SU-DHL-6 (cell line): ENCODE results near the gene CHURC1.

ENCODE experiments used
- EZH2phosphoT487 ChIP-seq: fragments of 200-600 bp; sonication (generic), shearing (Covaris generic); conservative IDR thresholded peaks from 2 replicates; pipeline ENCODE4 v1.6.1; 2018; ENCODE audit warnings: mild to moderate bottlenecking, antibody characterized with exemption, low read length, moderate library complexity, mixed read lengths
- TF ChIP-seq, protein P1 (sequence below): fragments of 200-600 bp; sonication (generic); IDR thresholded peaks from one replicate; pipeline ENCODE4 v1.5.1; 2017; ENCODE audit warnings: antibody characterized with exemption, mild to moderate bottlenecking, low read length, moderate library complexity; ENCODE audit not compliant: insufficient read depth, poor library complexity, severe bottlenecking

DNA sequence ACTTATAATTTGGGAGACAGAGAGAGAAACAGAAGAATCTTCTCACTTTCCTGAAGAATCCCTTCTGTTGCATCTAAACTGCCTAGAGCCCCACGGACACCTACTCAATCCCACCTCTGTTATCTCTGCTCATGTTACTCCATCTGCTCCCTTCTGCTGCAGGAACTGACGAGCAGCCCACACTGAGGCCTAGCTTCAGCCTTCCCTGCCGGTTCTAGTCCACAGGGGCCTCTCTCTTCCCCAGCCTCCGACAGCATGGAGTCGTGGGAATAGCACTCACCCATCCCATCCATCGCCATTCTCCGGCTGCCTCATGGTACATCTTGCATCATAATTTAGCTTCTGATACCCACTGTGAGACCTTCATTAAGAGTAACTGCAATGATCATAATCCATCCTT is 53.9 kb downstream of the CHURC1 start:
- TF ChIP-seq, protein P1, sequence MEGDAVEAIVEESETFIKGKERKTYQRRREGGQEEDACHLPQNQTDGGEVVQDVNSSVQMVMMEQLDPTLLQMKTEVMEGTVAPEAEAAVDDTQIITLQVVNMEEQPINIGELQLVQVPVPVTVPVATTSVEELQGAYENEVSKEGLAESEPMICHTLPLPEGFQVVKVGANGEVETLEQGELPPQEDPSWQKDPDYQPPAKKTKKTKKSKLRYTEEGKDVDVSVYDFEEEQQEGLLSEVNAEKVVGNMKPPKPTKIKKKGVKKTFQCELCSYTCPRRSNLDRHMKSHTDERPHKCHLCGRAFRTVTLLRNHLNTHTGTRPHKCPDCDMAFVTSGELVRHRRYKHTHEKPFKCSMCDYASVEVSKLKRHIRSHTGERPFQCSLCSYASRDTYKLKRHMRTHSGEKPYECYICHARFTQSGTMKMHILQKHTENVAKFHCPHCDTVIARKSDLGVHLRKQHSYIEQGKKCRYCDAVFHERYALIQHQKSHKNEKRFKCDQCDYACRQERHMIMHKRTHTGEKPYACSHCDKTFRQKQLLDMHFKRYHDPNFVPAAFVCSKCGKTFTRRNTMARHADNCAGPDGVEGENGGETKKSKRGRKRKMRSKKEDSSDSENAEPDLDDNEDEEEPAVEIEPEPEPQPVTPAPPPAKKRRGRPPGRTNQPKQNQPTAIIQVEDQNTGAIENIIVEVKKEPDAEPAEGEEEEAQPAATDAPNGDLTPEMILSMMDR, result no peak
- TF ChIP-seq EZH2phosphoT487, result no peak
